M059J (cell line): Measurements from ENCODE around the gene MPP2. TPM values are rescaled to one million over a fixed set of nuclear protein-coding genes. Genes with fewer than 3 reads are reported as not detected.

Experiments used
- total RNA-seq: library from RNA; depleted of rRNA; stranded (reverse); fragments of >200 nt; shearing (Covaris generic); gene quantifications from 2 replicates; pipeline ENCODE4 v1.2.3, GENCODE V29; 2014; rRNA removed

Gene MPP2
- total RNA-seq, 1 experiment from 2014 or later, result 4.4 TPM

Other genes with a start within 250 kb of the MPP2 start
- gene MEOX1, start 245.6 kb downstream of the MPP2 start, total RNA-seq, result not detected in 2 replicates
- gene SOST, start 148.7 kb downstream of the MPP2 start, total RNA-seq, result not detected in 2 replicates
- gene DUSP3, start 128.6 kb downstream of the MPP2 start, total RNA-seq, result 37.7 and 51.5 TPM in 2 replicates
- not detected in 2 replicates for gene CFAP97D1, start 127.1 kb downstream of the MPP2 start, total RNA-seq
- gene MPP3, start 74.4 kb downstream of the MPP2 start, total RNA-seq, result 5.1 and 5.9 TPM in 2 replicates
- gene CD300LG, start 60.4 kb downstream of the MPP2 start, total RNA-seq, result not detected in 2 replicates
- not detected in 2 replicates for gene PPY, start 34.9 kb upstream of the MPP2 start, total RNA-seq
- not detected in 2 replicates for gene PYY, start 46.4 kb upstream of the MPP2 start, total RNA-seq
- 0.99 and 3.7 TPM in 2 replicates for gene NAGS, start 97.1 kb upstream of the MPP2 start, total RNA-seq
- 40.0 and 41.3 TPM in 2 replicates for gene TMEM101, start 107.4 kb upstream of the MPP2 start, total RNA-seq
- 112 and 121 TPM in 2 replicates for gene LSM12, start 159.1 kb upstream of the MPP2 start, total RNA-seq
- gene G6PC3, start 163.2 kb upstream of the MPP2 start, total RNA-seq, result 63.5 and 66.4 TPM in 2 replicates
- gene HDAC5, start 216.1 kb upstream of the MPP2 start, total RNA-seq, result 37.8 and 46.0 TPM in 2 replicates
- 6.5 and 7.5 TPM in 2 replicates for gene HROB, start 234.4 kb upstream of the MPP2 start, total RNA-seq